CD4-positive, alpha-beta T cell (primary cell): Measurements from ENCODE around the gene FCHSD2. TPM values are rescaled to one million over a fixed set of nuclear protein-coding genes. Genes with fewer than 3 reads are reported as not detected.

Experiments
- ATAC-seq: fragments of 200-7000 bp; cut with Tn5 transposase; one replicate; pipeline ENCODE4 v1.10.0; 2022; ENCODE audit warnings: mild to moderate bottlenecking; ENCODE audit not compliant: poor library complexity
- CTCF ChIA-PET: fragments of 350-600 bp; sonication (Branson Sonifier 250); formaldehyde crosslinking; loops from one replicate; lab custom pipeline; 2021; ENCODE audit warnings: antibody characterized with exemption, inconsistent platforms; lab: Charles Lee
- POLR2A ChIA-PET: fragments of 350-600 bp; sonication (Branson Sonifier 250); formaldehyde crosslinking; loops from one replicate; lab custom pipeline; 2021; ENCODE audit warnings: antibody characterized with exemption, inconsistent platforms; lab: Charles Lee
- DNase-seq, 14 experiments: peaks; one replicate each; pipeline ENCODE4 v3.0.0-alpha.2; 2013 to 2020; ENCODE audit warnings: mixed read lengths in 2 of 14
- H3K27ac ChIP-seq, 2 donors: one replicate each; pipeline versions ENCODE4 v1.5.1 to v1.7.0; 2013; ENCODE audit warnings: low read length in 2 of 2, low read depth in 1 of 2, mild to moderate bottlenecking in 1 of 2
- H3K27me3 ChIP-seq, 2 experiments: 1 replicate in 1 of 2; 2 replicates in 1 of 2; pipeline versions ENCODE4 v1.6.1 to v1.7.0; 2013; ENCODE audit warnings: low read length in 2 of 2, control low read depth in 1 of 2, mild to moderate bottlenecking in 1 of 2, moderate library complexity in 1 of 2; ENCODE audit not compliant: insufficient read depth in 2 of 2, control insufficient read depth in 1 of 2
- H3K36me3 ChIP-seq: one replicate; pipeline ENCODE4 v1.6.1; 2013; ENCODE audit warnings: low read length, control low read depth; ENCODE audit not compliant: insufficient read depth
- H3K4me1 ChIP-seq: one replicate; pipeline ENCODE4 v1.6.1; 2013; ENCODE audit warnings: low read length, control low read depth; ENCODE audit not compliant: insufficient read depth
- H3K4me3 ChIP-seq: one replicate; pipeline ENCODE4 v1.5.1; 2013; ENCODE audit warnings: mild to moderate bottlenecking, low read length, moderate library complexity
- H3K9me3 ChIP-seq, 2 experiments: 1 replicate in 1 of 2; 2 replicates in 1 of 2; pipeline versions ENCODE4 v1.6.1 to v1.7.0; 2013; ENCODE audit warnings: low read length in 2 of 2, mild to moderate bottlenecking in 2 of 2, control low read depth in 1 of 2, moderate library complexity in 1 of 2; ENCODE audit not compliant: control insufficient read depth in 1 of 2, insufficient read depth in 1 of 2
- H3K27ac Mint-ChIP-seq: one replicate; pipeline ENCODE4 v1.8.0; 2020; ENCODE audit warnings: mixed read lengths
- H3K27me3 Mint-ChIP-seq: one replicate; pipeline ENCODE4 v1.8.0; 2021; ENCODE audit warnings: mixed read lengths
- H3K36me3 Mint-ChIP-seq: one replicate; pipeline ENCODE4 v1.8.0; 2021; ENCODE audit warnings: low read depth, mixed read lengths
- H3K4me1 Mint-ChIP-seq: one replicate; pipeline ENCODE4 v1.8.0; 2021; ENCODE audit warnings: low read depth, mixed read lengths
- H3K4me3 Mint-ChIP-seq: one replicate; pipeline ENCODE4 v1.8.0; 2020; ENCODE audit warnings: mild to moderate bottlenecking, mixed read lengths
- H3K9me3 Mint-ChIP-seq: one replicate; pipeline ENCODE4 v1.8.0; 2020; ENCODE audit warnings: mixed read lengths
- intact Hi-C, 2 experiments: fragments of 100-400 bp; cut with DNase I in 1 of 2; cut with micrococcal nuclease in 1 of 2; formaldehyde crosslinking; loops; one replicate each; pipeline versions ENCODE4 v1.15.1 to v1.9.0; 2023 to 2025; cut with DNase I, micrococcal nuclease
- total RNA-seq, 174 experiments: library from RNA in 2 of 174; stranded (reverse) in 2 of 174; gene quantifications; one replicate each; pipeline ENCODE4 v1.2.3 and lab custom pipeline; 2021 to 2026
- TF ChIP-seq, protein P1 (sequence below): fragments of 200-600 bp; IDR thresholded peaks from one replicate; pipeline ENCODE4 v1.8.0; 2022; ENCODE audit warnings: antibody characterized with exemption, mild to moderate bottlenecking

FCHSD2 gene
- total RNA-seq, 2 experiments from 2014 or later = 48.6 to 50.7 TPM

DNA sequence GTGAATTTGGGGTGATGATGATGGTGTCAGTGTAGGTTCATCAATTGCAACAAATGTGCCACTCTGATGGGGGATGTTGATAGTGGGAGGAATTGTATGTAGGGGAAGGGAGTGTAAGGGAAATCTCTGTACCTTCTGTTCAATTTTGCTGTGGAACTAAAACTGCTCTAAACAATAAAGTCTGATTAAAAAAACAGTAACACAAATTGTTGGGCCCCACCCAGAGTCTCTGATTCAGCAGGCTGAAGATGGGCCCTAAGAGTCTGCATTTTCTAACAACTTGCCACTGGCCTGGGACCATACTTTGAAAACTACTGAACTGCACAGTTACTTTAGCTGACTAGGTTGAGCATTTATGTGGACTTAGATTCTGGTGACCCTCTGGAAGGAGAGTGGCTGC, 214.7 kb downstream of the FCHSD2 start:
- Mint-ChIP-seq H3K36me3 (no peaks in the 10 kb centered on the region), H3K9me3 (no peaks in the 10 kb centered on the region), H3K27ac (no peak overlapping the region), H3K4me3 (no peak overlapping the region), H3K27me3 (no peaks in the 10 kb centered on the region), H3K4me1 (peaks cover 8% of the 10 kb centered on the region)
- H3K9me3 ChIP-seq = no peaks in the 10 kb centered on the region
- CTCF ChIA-PET = interaction anchor here (2.8 kb wide), 1 partner anchor 251 kb away, joined by 9 read pairs; no protein-coding TSS in a partner anchor
- no peak overlapping the region for H3K4me3 ChIP-seq
- H3K27ac ChIP-seq = no peak overlapping the region
- no peaks in the 10 kb centered on the region for H3K36me3 ChIP-seq
- no peaks in the 10 kb centered on the region for H3K4me1 ChIP-seq
- POLR2A ChIA-PET = no interaction called here
- TF ChIP-seq, protein P1, sequence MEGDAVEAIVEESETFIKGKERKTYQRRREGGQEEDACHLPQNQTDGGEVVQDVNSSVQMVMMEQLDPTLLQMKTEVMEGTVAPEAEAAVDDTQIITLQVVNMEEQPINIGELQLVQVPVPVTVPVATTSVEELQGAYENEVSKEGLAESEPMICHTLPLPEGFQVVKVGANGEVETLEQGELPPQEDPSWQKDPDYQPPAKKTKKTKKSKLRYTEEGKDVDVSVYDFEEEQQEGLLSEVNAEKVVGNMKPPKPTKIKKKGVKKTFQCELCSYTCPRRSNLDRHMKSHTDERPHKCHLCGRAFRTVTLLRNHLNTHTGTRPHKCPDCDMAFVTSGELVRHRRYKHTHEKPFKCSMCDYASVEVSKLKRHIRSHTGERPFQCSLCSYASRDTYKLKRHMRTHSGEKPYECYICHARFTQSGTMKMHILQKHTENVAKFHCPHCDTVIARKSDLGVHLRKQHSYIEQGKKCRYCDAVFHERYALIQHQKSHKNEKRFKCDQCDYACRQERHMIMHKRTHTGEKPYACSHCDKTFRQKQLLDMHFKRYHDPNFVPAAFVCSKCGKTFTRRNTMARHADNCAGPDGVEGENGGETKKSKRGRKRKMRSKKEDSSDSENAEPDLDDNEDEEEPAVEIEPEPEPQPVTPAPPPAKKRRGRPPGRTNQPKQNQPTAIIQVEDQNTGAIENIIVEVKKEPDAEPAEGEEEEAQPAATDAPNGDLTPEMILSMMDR = no peak
- no peak for ATAC-seq
- DNase-seq = no peak
- intact Hi-C loops = no loop called here
- no peaks in the 10 kb centered on the region for H3K27me3 ChIP-seq

DNA sequence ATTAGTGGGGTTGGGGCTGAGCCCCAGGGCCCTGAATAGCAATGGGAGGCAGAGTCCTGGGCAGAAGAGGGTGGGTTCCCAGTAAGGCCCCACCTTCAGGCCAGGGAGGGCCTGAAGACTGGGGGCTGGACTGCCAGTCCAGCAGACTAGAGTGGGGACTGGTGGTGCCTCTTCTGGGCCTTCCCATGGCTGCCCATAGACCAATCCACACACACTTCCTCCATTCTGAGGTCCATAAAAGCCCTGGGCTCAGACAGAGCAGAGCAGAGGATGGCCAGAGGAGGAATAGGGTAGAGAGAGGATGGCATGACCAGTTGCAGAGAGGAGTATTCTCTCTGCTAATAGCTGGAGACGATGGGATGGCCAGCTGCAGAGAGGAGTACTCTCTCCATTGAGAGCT, 216.0 kb downstream of the FCHSD2 start:
- no peaks in the 10 kb centered on the region for H3K27me3 ChIP-seq
- Mint-ChIP-seq H3K4me1 (peaks cover 8% of the 10 kb centered on the region), H3K9me3 (no peaks in the 10 kb centered on the region), H3K36me3 (peaks cover 11% of the 10 kb centered on the region), H3K27me3 (no peaks in the 10 kb centered on the region), H3K27ac (no peak overlapping the region), H3K4me3 (no peak overlapping the region)
- TF ChIP-seq, protein P1 = no peak
- H3K9me3 ChIP-seq = no peaks in the 10 kb centered on the region
- ATAC-seq (no peak), DNase-seq (no peak)
- no peak overlapping the region for H3K4me3 ChIP-seq
- no peak overlapping the region for H3K27ac ChIP-seq
- H3K4me1 ChIP-seq = no peaks in the 10 kb centered on the region
- peaks cover 7% of the 10 kb centered on the region for H3K36me3 ChIP-seq
- ChIA-PET CTCF (interaction anchor here (2.8 kb wide), 1 partner anchor 252 kb away, joined by 9 read pairs; no protein-coding TSS in a partner anchor), POLR2A (no interaction called here)
- intact Hi-C loops = no loop called here

DNA sequence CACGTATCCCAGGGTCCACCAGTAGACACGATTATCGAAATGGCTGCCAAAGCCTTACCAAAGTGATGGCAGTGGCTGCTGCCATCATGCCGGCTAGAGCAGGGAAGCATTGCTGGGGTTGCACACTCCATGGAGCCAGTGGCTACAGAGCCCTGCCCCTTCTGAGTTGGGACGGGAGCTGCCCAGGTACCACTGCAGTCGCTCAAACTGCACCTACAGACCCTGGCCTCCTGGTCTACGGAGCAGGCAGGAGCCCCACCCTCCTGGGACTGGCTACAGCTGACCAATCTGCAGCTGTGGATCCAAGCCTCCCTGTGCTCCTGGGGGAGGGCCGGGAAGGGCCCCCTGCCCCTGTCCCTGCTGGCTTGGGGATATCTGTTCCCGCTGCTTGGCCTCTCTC, 216.5 kb downstream of the FCHSD2 start:
- TF ChIP-seq, protein P1 = no peak
- Mint-ChIP-seq H3K9me3 (no peaks in the 10 kb centered on the region), H3K4me1 (peaks cover 8% of the 10 kb centered on the region), H3K4me3 (no peak overlapping the region), H3K27ac (no peak overlapping the region), H3K36me3 (peaks cover 16% of the 10 kb centered on the region), H3K27me3 (no peaks in the 10 kb centered on the region)
- ChIA-PET POLR2A (interaction anchor here (1.8 kb wide), 1 partner anchor 252 kb away, joined by 5 read pairs; no protein-coding TSS in a partner anchor), CTCF (interaction anchor here (2.3 to 2.8 kb wide), 2 partner anchors 252 to 253 kb away, joined by 9 to 12 read pairs; no protein-coding TSS in a partner anchor)
- no peaks in the 10 kb centered on the region for H3K27me3 ChIP-seq
- H3K9me3 ChIP-seq = no peaks in the 10 kb centered on the region
- H3K4me3 ChIP-seq = no peak overlapping the region
- ATAC-seq (no peak), DNase-seq (no peak)
- peaks cover 7% of the 10 kb centered on the region for H3K36me3 ChIP-seq
- H3K27ac ChIP-seq = no peak overlapping the region
- no peaks in the 10 kb centered on the region for H3K4me1 ChIP-seq
- intact Hi-C loops = loop anchor here in 1 of 2 experiments (1.0 kb wide), 1 partner anchor 253 kb away; no protein-coding TSS in a partner anchor
